ENCODE data around the gene LDLRAD3. TPM values are rescaled to one million over a fixed set of nuclear protein-coding genes. Genes with fewer than 3 reads are reported as not detected.

The LDLRAD3 gene
- total RNA-seq, 1 donor from 2014 or later, result 8.6 TPM

DNA sequence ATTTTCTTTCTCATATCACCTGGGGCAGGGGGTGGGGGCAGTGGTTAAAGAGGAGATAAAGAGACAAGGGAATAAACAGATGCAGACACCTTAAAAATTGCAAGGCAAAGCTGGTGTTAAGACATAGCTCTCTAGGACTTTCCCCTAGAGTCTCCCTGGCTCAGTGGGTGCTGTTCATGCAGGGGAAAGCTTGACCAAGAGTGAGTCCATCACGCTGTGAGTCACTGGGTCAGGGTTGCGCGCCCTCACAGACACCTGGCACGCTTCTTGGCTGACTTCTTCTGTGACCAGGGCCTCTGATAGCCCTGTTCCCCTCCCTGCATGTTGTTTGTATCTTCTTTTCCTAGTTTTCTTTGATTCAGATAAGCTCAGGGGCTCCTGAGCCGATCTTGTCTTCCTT lies 313.5 kb downstream of the LDLRAD3 start:
- no peak for DNase-seq (ENCODE audit: low spot score)
- TF ChIP-seq, protein P1, sequence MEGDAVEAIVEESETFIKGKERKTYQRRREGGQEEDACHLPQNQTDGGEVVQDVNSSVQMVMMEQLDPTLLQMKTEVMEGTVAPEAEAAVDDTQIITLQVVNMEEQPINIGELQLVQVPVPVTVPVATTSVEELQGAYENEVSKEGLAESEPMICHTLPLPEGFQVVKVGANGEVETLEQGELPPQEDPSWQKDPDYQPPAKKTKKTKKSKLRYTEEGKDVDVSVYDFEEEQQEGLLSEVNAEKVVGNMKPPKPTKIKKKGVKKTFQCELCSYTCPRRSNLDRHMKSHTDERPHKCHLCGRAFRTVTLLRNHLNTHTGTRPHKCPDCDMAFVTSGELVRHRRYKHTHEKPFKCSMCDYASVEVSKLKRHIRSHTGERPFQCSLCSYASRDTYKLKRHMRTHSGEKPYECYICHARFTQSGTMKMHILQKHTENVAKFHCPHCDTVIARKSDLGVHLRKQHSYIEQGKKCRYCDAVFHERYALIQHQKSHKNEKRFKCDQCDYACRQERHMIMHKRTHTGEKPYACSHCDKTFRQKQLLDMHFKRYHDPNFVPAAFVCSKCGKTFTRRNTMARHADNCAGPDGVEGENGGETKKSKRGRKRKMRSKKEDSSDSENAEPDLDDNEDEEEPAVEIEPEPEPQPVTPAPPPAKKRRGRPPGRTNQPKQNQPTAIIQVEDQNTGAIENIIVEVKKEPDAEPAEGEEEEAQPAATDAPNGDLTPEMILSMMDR (IDR thresholded peaks at IDR 0.05), result no peak
- Mint-ChIP-seq H3K27me3 (ENCODE audit: low read depth) (peaks cover 15% of the 10 kb centered on the region), H3K4me3 (ENCODE audit: unreplicated experiment) (no peak overlapping the region), H3K27ac (ENCODE audit: unreplicated experiment) (no peak overlapping the region), H3K36me3 (ENCODE audit: low read depth) (no peaks in the 10 kb centered on the region), H3K9me3 (ENCODE audit: low read depth) (peaks cover 4% of the 10 kb centered on the region), H3K4me1 (ENCODE audit: low read depth) (peaks cover 9% of the 10 kb centered on the region)

- Mint-ChIP-seq H3K27ac (ENCODE audit: unreplicated experiment) (no peak overlapping the region), H3K27me3 (ENCODE audit: low read depth) (peaks cover 20% of the 10 kb centered on the region), H3K4me1 (ENCODE audit: low read depth) (peaks cover 9% of the 10 kb centered on the region), H3K36me3 (ENCODE audit: low read depth) (no peaks in the 10 kb centered on the region), H3K4me3 (ENCODE audit: unreplicated experiment) (no peak overlapping the region), H3K9me3 (ENCODE audit: low read depth) (peaks cover 4% of the 10 kb centered on the region)
- TF ChIP-seq, protein P1 (IDR thresholded peaks at IDR 0.05), result peak; percentile 91
- DNase-seq (ENCODE audit: low spot score), result no peak
Observed at GRCh38 chr11:36258730-36259360, 315.0 kb downstream of the LDLRAD3 start.

GRCh38 chr11:36261094-36261493 lies 317.2 kb downstream of the LDLRAD3 start:
- H3K27ac Mint-ChIP-seq (ENCODE audit: unreplicated experiment), result no peak overlapping the region
- no peaks in the 10 kb centered on the region for H3K9me3 Mint-ChIP-seq (ENCODE audit: low read depth)
- TF ChIP-seq, protein P1 (IDR thresholded peaks at IDR 0.05), result no peak
- DNase-seq (ENCODE audit: low spot score), result no peak
- no peaks in the 10 kb centered on the region for H3K36me3 Mint-ChIP-seq (ENCODE audit: low read depth)
- no peak overlapping the region for H3K4me3 Mint-ChIP-seq (ENCODE audit: unreplicated experiment)
- H3K27me3 Mint-ChIP-seq (ENCODE audit: low read depth), result peaks cover 24% of the 10 kb centered on the region
- H3K4me1 Mint-ChIP-seq (ENCODE audit: low read depth), result peaks cover 2% of the 10 kb centered on the region

GRCh38 chr11:36264011-36264972 lies 320.4 kb downstream of the LDLRAD3 start:
- TF ChIP-seq, protein P1 (IDR thresholded peaks at IDR 0.05), result no peak
- Mint-ChIP-seq H3K4me1 (ENCODE audit: low read depth) (no peaks in the 10 kb centered on the region), H3K36me3 (ENCODE audit: low read depth) (no peaks in the 10 kb centered on the region), H3K27ac (ENCODE audit: unreplicated experiment) (no peak overlapping the region), H3K4me3 (ENCODE audit: unreplicated experiment) (no peak overlapping the region), H3K27me3 (ENCODE audit: low read depth) (peaks cover 18% of the 10 kb centered on the region), H3K9me3 (ENCODE audit: low read depth) (no peaks in the 10 kb centered on the region)
- DNase-seq (ENCODE audit: low spot score), result no peak

- H3K4me1 Mint-ChIP-seq (ENCODE audit: low read depth), result no peaks in the 10 kb centered on the region
- DNase-seq (ENCODE audit: low spot score), result no peak
- H3K27me3 Mint-ChIP-seq (ENCODE audit: low read depth), result peaks cover 18% of the 10 kb centered on the region
- no peaks in the 10 kb centered on the region for H3K9me3 Mint-ChIP-seq (ENCODE audit: low read depth)
- H3K27ac Mint-ChIP-seq (ENCODE audit: unreplicated experiment), result no peak overlapping the region
- TF ChIP-seq, protein P1 (IDR thresholded peaks at IDR 0.05), result no peak
- no peak overlapping the region for H3K4me3 Mint-ChIP-seq (ENCODE audit: unreplicated experiment)
- peaks cover 4% of the 10 kb centered on the region for H3K36me3 Mint-ChIP-seq (ENCODE audit: low read depth)
Observed at GRCh38 chr11:36264973-36265344, 321.1 kb downstream of the LDLRAD3 start.
